Prostate gland (tissue), 2 donors: ENCODE results near the gene RNF144A. TPM values are rescaled to one million over a fixed set of nuclear protein-coding genes. Genes with fewer than 3 reads are reported as not detected.

Experiments
- DNase-seq: peaks from one replicate; pipeline ENCODE4 v3.0.0-alpha.2; 2019; ENCODE audit warnings: low spot score
- H3K27ac ChIP-seq, 2 donors: fragments of 200-600 bp; sonication (generic); 2 replicates each; pipeline ENCODE4 v1.5.1; 2017 to 2019
- H3K27me3 ChIP-seq: fragments of 200-600 bp; sonication (generic); replicated peaks from 2 replicates; pipeline ENCODE4 v1.5.1; 2019; ENCODE audit not compliant: insufficient read depth
- H3K36me3 ChIP-seq, 2 donors: fragments of 200-600 bp; sonication (generic); 1 replicate in 1 of 2; 2 replicates in 1 of 2; pipeline versions ENCODE4 v1.5.1 to v1.8.1; 2017 to 2019
- H3K4me1 ChIP-seq: fragments of 200-600 bp; sonication (generic); replicated peaks from 2 replicates; pipeline ENCODE4 v1.5.1; 2019
- H3K4me3 ChIP-seq, 2 donors: fragments of 200-600 bp; sonication (generic); 2 replicates each; pipeline ENCODE4 v1.5.1; 2017 to 2019
- H3K9me3 ChIP-seq: fragments of 200-600 bp; sonication (generic); 2 replicates; pipeline ENCODE4 v1.5.1; 2017
- CTCF ChIP-seq, 4 experiments: fragments of 200-600 bp in 2 of 4; fragments of 450-650 bp in 2 of 4; sonication (generic) in 2 of 4; IDR thresholded peaks; 1 replicate in 3 of 4; 2 replicates in 1 of 4; pipeline ENCODE4 v1.5.1; 2016 to 2019; ENCODE audit warnings: antibody characterized with exemption in 4 of 4, mild to moderate bottlenecking in 2 of 4, moderate library complexity in 2 of 4
- POLR2A ChIP-seq: fragments of 450-650 bp; IDR thresholded peaks from one replicate; pipeline ENCODE4 v1.6.1; 2016; ENCODE audit warnings: antibody characterized with exemption, mild to moderate bottlenecking
- POLR2AphosphoS5 ChIP-seq: sonication (generic); formaldehyde crosslinking; IDR thresholded peaks from one replicate; pipeline ENCODE4 v1.6.1; 2017; ENCODE audit warnings: antibody characterized with exemption
- WGBS: methylation state at CpG from one replicate; pipeline ENCODE4 v1.1.5; 2018; 5-methylcytosine and 5-hydroxymethylcytosine counted together
- intact Hi-C: fragments of 100-400 bp; cut with DNase I; formaldehyde crosslinking; loops from one replicate; pipeline ENCODE4 v1.14.2; 2022
- total RNA-seq, 2 donors: library from RNA; depleted of rRNA; stranded (reverse); fragments of >200 nt; gene quantifications; one replicate each; pipeline ENCODE4 v1.1.0, GENCODE V29; 2016

RNF144A gene
- total RNA-seq, 2 donors from 2014 or later, result 9.1 to 27.9 TPM

DNA sequence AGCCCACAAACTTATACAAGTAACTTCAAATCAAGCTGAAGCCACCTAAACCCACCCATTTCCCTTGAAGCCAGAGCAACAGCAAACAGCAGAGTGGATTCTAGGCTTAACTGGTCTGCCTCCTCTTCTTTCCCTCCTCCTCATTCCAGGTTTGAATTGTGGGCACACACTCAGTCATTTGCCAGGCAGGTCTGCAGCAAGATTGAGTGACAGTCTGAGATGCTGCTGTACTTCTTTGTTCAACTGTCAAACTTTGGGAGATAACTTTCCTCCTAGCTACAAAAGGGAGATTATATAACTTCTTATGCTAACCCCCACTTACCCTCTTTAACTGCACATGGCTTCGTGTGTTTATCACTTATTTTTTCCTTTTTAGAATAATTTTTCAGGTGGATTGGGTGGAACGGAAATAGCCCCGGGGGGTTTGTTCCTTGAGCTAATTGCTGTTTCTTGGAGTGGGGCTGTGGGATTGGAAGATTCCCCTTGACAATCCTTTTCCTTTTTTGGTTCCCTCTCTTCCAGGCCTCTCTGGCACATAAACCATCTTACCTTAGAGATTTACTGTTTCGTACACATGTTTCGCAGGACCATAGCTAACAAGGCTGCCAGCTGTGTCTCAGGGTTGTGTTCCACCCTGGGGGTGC is 55.0 kb downstream of the RNF144A start:
- H3K4me3 ChIP-seq, result no peak overlapping the region
- no peak for TF ChIP-seq POLR2A
- no peak for TF ChIP-seq CTCF (IDR thresholded peaks at IDR 0.05)
- no peak for TF ChIP-seq POLR2AphosphoS5
- H3K27me3 ChIP-seq, result no peaks in the 10 kb centered on the region
- no peaks in the 10 kb centered on the region for H3K36me3 ChIP-seq
- no peaks in the 10 kb centered on the region for H3K9me3 ChIP-seq
- no peaks in the 10 kb centered on the region for H3K4me1 ChIP-seq
- 87% methylated on average over 5 of the region's 5 CpGs for WGBS
- intact Hi-C loops, result no loop called here
- no peak for DNase-seq
- H3K27ac ChIP-seq, result no peak overlapping the region

DNA sequence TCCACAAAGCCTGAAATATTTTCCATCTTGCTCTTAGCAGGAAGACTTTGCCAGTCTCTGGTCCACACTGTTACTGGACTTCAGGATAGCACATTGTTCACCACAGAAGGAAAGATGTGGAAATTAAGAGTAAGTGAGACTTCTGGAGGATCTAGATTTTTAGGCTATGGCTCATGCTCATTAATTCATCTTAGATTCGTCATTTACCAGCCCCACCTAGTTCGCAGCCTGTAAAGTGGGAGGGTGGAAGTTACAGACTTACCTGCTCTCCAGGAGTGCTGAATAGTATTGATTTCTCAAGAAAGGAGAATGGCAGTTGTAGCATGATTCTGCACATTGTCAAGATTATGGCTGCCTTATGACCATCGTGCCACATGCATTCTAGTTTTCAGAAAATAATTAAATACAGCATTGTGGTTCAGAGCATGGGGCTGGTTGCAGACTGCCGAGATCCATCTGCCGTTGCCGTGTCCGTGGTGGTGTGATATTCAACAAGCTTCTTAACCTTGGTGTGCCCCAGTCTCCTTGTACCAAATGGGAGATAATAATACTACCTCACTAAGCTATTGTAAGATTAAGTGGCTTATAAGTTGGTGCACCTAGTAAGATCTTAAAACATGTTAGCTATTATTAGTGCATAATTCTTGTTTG is 56.8 kb downstream of the RNF144A start:
- H3K36me3 ChIP-seq, result no peaks in the 10 kb centered on the region
- intact Hi-C loops, result no loop called here
- 80% methylated on average over 7 of the region's 7 CpGs for WGBS
- H3K27ac ChIP-seq, result no peak overlapping the region
- TF ChIP-seq CTCF (IDR thresholded peaks at IDR 0.05) (no peak), POLR2AphosphoS5 (no peak), POLR2A (no peak)
- H3K9me3 ChIP-seq, result no peaks in the 10 kb centered on the region
- DNase-seq, result no peak
- H3K4me1 ChIP-seq, result no peaks in the 10 kb centered on the region
- H3K4me3 ChIP-seq, result no peak overlapping the region
- no peaks in the 10 kb centered on the region for H3K27me3 ChIP-seq

DNA sequence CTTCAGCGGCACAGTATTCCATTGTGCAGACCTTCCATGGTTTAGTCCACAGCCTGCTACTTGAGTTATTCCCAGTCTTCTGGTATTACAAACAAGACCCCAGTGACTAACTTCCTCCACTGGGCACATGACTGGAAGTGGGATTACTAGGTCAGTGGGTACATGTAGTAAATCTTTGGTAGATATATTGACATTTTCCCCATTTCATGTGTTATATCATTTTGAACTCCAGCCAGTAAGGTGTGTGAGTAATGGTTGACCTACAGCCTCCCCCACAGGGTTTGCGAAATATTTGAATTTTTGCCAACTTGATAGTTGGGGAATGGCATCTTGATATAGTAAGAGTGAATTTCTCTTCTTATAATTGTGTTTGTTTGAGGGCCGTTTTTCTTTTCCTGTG is 58.8 kb downstream of the RNF144A start:
- Histone ChIP-seq H3K4me1 (no peaks in the 10 kb centered on the region), H3K27me3 (no peaks in the 10 kb centered on the region), H3K4me3 (no peak overlapping the region), H3K27ac (no peak overlapping the region), H3K36me3 (no peaks in the 10 kb centered on the region), H3K9me3 (no peaks in the 10 kb centered on the region)
- intact Hi-C loops, result loop anchor here (5.0 kb wide), 1 partner anchor 56 kb away; no protein-coding TSS in a partner anchor
- no peak for DNase-seq
- 73% methylated on average over 3 of the region's 3 CpGs for WGBS
- TF ChIP-seq CTCF (IDR thresholded peaks at IDR 0.05), result no peak
- TF ChIP-seq POLR2A, result no peak
- no peak for TF ChIP-seq POLR2AphosphoS5

GRCh38 chr2:6977113-6977741 is 60.0 kb downstream of the RNF144A start:
- 17% methylated on average over 9 of the region's 9 CpGs for WGBS
- Histone ChIP-seq H3K27me3 (no peaks in the 10 kb centered on the region), H3K4me1 (no peaks in the 10 kb centered on the region), H3K27ac (peak overlapping the region; percentile 36 to 43), H3K4me3 (no peak overlapping the region), H3K36me3 (no peaks in the 10 kb centered on the region), H3K9me3 (no peaks in the 10 kb centered on the region)
- DNase-seq, result peak; percentile 77
- no peak for TF ChIP-seq POLR2A
- TF ChIP-seq POLR2AphosphoS5, result peak; percentile 67
- no peak for TF ChIP-seq CTCF (IDR thresholded peaks at IDR 0.05)
- intact Hi-C loops, result loop anchor here (5.0 kb wide), 1 partner anchor 55 kb away; no protein-coding TSS in a partner anchor
